MM.1S (cell line): ENCODE measurements around the gene DLGAP1.

ENCODE experiments used
- DNase-seq: peaks from one replicate; pipeline ENCODE4 v3.0.0-alpha.2; 2015
- H2AFZ ChIP-seq: fragments of 300-600 bp; sonication (generic); 2 replicates; pipeline ENCODE4 v1.6.0; 2016; ENCODE audit warnings: antibody characterized with exemption, low read length
- H3F3A ChIP-seq: fragments of 300-600 bp; sonication (generic); 2 replicates; pipeline ENCODE4 v1.6.1; 2016; ENCODE audit warnings: mild to moderate bottlenecking, antibody characterized with exemption, low read length, moderate library complexity, mixed read lengths; ENCODE audit not compliant: insufficient read depth
- H3K27ac ChIP-seq: fragments of 300-600 bp; sonication (generic); 2 replicates; pipeline ENCODE4 v1.5.1; 2016; ENCODE audit warnings: mild to moderate bottlenecking, low read length
- H3K27me3 ChIP-seq: fragments of 300-600 bp; sonication (generic); replicated peaks from 2 replicates; pipeline ENCODE4 v1.6.0; 2016; ENCODE audit warnings: low read length; ENCODE audit not compliant: insufficient read depth
- H3K36me3 ChIP-seq: fragments of 300-600 bp; sonication (generic); replicated peaks from 2 replicates; pipeline ENCODE4 v1.6.1; 2016; ENCODE audit warnings: mild to moderate bottlenecking, low read length, mixed read lengths; ENCODE audit not compliant: insufficient read depth
- H3K4me1 ChIP-seq: fragments of 300-600 bp; sonication (generic); 2 replicates; pipeline ENCODE4 v1.6.1; 2016; ENCODE audit warnings: low read length, mixed read lengths
- H3K4me2 ChIP-seq: fragments of 300-600 bp; sonication (generic); 2 replicates; pipeline ENCODE4 v1.6.0; 2016; ENCODE audit warnings: low read depth, low read length
- H3K4me3 ChIP-seq: fragments of 300-600 bp; sonication (generic); 2 replicates; pipeline ENCODE4 v1.5.1; 2016; ENCODE audit warnings: low read length, mixed read lengths
- H3K79me2 ChIP-seq: fragments of 300-600 bp; sonication (generic); 2 replicates; pipeline ENCODE4 v1.6.1; 2016; ENCODE audit warnings: mixed run types, low read length, mixed read lengths
- H3K9ac ChIP-seq: fragments of 300-600 bp; sonication (generic); 2 replicates; pipeline ENCODE4 v1.6.1; 2016; ENCODE audit warnings: low read length, mixed read lengths
- H3K9me2 ChIP-seq: fragments of 300-600 bp; sonication (generic); replicated peaks from 2 replicates; pipeline ENCODE4 v1.6.1; 2016; ENCODE audit warnings: mild to moderate bottlenecking, low read length, mixed read lengths; ENCODE audit not compliant: insufficient read depth
- H3K9me3 ChIP-seq: fragments of 300-600 bp; sonication (generic); replicated peaks from 2 replicates; pipeline ENCODE4 v1.6.1; 2016; ENCODE audit warnings: mild to moderate bottlenecking, low read length, mixed read lengths; ENCODE audit not compliant: insufficient read depth
- H4K20me1 ChIP-seq: fragments of 300-600 bp; sonication (generic); 2 replicates; pipeline ENCODE4 v1.6.1; 2016; ENCODE audit warnings: mild to moderate bottlenecking, low read length, moderate library complexity, mixed read lengths; ENCODE audit not compliant: insufficient read depth
- EZH2 ChIP-seq: fragments of 300-600 bp; sonication (generic); optimal IDR thresholded peaks from 2 replicates; pipeline ENCODE3; 2017; ENCODE audit warnings: low read depth, mild to moderate bottlenecking, antibody characterized with exemption, low read length, mixed read lengths
- EZH2phosphoT487 ChIP-seq: fragments of 300-600 bp; sonication (generic); IDR thresholded peaks from 2 replicates; pipeline ENCODE4 v1.6.1; 2018; ENCODE audit warnings: antibody characterized with exemption, low read length
- TF ChIP-seq, protein P1 (sequence below): fragments of 300-600 bp; sonication (generic); IDR thresholded peaks from 2 replicates; pipeline ENCODE4 v1.5.1; 2016; ENCODE audit warnings: antibody characterized with exemption, low read length, mixed read lengths

Gene DLGAP1

GRCh38 chr18:3892152-3892551, 563.0 kb downstream of the DLGAP1 start:
- H4K20me1 ChIP-seq: no peaks in the 10 kb centered on the region
- no peak overlapping the region for H3K4me3 ChIP-seq
- H3K36me3 ChIP-seq: no peaks in the 10 kb centered on the region
- no peaks in the 10 kb centered on the region for H3K79me2 ChIP-seq
- H3K4me2 ChIP-seq: no peak overlapping the region
- no peak overlapping the region for H2AFZ ChIP-seq
- no peaks in the 10 kb centered on the region for H3F3A ChIP-seq
- no peak overlapping the region for H3K9ac ChIP-seq
- no peak for TF ChIP-seq EZH2
- TF ChIP-seq, protein P1, sequence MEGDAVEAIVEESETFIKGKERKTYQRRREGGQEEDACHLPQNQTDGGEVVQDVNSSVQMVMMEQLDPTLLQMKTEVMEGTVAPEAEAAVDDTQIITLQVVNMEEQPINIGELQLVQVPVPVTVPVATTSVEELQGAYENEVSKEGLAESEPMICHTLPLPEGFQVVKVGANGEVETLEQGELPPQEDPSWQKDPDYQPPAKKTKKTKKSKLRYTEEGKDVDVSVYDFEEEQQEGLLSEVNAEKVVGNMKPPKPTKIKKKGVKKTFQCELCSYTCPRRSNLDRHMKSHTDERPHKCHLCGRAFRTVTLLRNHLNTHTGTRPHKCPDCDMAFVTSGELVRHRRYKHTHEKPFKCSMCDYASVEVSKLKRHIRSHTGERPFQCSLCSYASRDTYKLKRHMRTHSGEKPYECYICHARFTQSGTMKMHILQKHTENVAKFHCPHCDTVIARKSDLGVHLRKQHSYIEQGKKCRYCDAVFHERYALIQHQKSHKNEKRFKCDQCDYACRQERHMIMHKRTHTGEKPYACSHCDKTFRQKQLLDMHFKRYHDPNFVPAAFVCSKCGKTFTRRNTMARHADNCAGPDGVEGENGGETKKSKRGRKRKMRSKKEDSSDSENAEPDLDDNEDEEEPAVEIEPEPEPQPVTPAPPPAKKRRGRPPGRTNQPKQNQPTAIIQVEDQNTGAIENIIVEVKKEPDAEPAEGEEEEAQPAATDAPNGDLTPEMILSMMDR: no peak
- no peak for TF ChIP-seq EZH2phosphoT487
- no peaks in the 10 kb centered on the region for H3K9me2 ChIP-seq
- H3K27ac ChIP-seq: no peak overlapping the region
- no peaks in the 10 kb centered on the region for H3K27me3 ChIP-seq
- DNase-seq: no peak
- H3K4me1 ChIP-seq: no peaks in the 10 kb centered on the region
- H3K9me3 ChIP-seq: no peaks in the 10 kb centered on the region

DNA sequence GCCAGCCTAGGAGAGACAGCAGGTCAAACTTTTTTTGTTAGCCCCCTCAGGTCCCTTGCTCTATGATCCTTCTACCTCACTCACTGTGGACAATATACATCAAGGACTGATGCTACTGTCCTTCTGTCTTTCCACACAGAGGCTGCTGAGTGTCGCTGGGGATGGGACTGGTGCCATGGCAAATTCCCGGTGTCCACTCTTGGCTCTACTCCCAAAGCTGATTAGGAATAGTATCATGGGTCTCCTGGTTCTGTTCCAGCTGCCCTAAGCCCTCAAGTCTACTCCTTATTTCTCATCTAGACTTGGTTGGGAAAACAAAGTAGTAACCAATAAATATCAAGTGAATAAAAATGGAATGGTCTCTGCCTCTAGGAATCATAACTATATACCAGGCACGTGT, 563.9 kb downstream of the DLGAP1 start:
- no peaks in the 10 kb centered on the region for H3K27me3 ChIP-seq
- H3K4me2 ChIP-seq: no peak overlapping the region
- no peaks in the 10 kb centered on the region for H3K79me2 ChIP-seq
- H2AFZ ChIP-seq: no peak overlapping the region
- no peaks in the 10 kb centered on the region for H3K9me3 ChIP-seq
- H3K4me3 ChIP-seq: no peak overlapping the region
- no peaks in the 10 kb centered on the region for H3F3A ChIP-seq
- H4K20me1 ChIP-seq: no peaks in the 10 kb centered on the region
- no peak for DNase-seq
- no peak overlapping the region for H3K27ac ChIP-seq
- TF ChIP-seq EZH2 (no peak), EZH2phosphoT487 (no peak)
- TF ChIP-seq, protein P1: no peak
- H3K9me2 ChIP-seq: no peaks in the 10 kb centered on the region
- 0 out of 2 replicates have a peak, but pooled peaks cover 4% of the 10 kb centered on the region for H3K4me1 ChIP-seq
- no peak overlapping the region for H3K9ac ChIP-seq
- H3K36me3 ChIP-seq: no peaks in the 10 kb centered on the region

DNA sequence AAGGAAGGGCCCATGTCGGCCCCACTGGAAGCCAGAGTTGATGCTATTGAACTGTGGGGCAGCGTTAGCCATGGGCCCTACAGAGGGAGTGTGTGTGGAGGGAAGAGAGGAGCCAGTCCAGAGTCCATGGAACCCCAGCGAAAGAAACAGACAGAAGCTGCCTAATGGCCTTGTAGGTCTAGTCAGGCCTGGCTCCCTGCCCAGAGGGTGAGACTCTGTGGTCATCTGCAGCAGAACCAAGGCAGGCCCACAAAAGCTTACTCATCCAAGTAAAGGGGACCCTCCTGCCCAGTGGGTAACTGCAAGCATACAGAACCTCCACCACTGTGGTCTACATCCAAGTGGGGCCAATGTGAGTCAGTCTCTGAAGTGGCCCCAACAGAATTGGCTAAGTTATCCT, 565.3 kb downstream of the DLGAP1 start:
- Histone ChIP-seq H3F3A (no peaks in the 10 kb centered on the region), H3K9ac (no peak overlapping the region), H3K4me1 (0 out of 2 replicates have a peak, but pooled peaks cover 4% of the 10 kb centered on the region), H3K27me3 (no peaks in the 10 kb centered on the region), H3K9me3 (no peaks in the 10 kb centered on the region), H3K27ac (no peak overlapping the region), H2AFZ (no peak overlapping the region), H3K4me3 (no peak overlapping the region), H3K9me2 (no peaks in the 10 kb centered on the region), H3K79me2 (no peaks in the 10 kb centered on the region), H3K4me2 (no peak overlapping the region), H3K36me3 (no peaks in the 10 kb centered on the region), H4K20me1 (no peaks in the 10 kb centered on the region)
- TF ChIP-seq EZH2phosphoT487 (no peak), EZH2 (no peak)
- TF ChIP-seq, protein P1: no peak
- DNase-seq: no peak
